8988T (cell line): Measurements from ENCODE around the gene GFY.
"Not testable (repeated sequence)": the region's sequence is repeated elsewhere in the genome, so short reads cannot be mapped to it uniquely, and the experiment has no call there.

Experiments
- DNase-seq: peaks from one replicate; pipeline ENCODE4 v3.0.0; 2011

Gene GFY

GRCh38 chr19:49470615-49470978 lies 45.4 kb downstream of the GFY start:
- no peak for DNase-seq

GRCh38 chr19:49472936-49473335 lies 47.7 kb downstream of the GFY start:
- DNase-seq = no peak

DNA sequence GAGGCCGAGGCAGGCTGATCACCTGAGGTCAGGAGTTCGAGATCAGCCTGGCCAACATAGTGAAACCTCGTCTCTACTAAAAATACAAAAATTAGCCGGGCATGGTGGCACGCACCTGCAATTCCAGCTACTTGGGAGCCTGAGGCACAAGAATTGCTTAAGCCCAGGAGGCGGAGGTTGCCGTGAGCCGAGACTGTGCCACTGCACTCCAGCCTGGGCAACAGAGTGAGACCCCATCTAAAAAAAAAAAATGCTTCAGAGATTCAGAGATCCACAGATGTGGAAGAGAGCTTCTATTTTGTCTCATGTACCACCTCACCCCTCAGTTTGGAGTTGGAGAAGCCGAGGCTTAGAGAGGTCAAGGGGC lies 48.3 kb downstream of the GFY start:
- not testable (repeated sequence) for DNase-seq

GRCh38 chr19:49473868-49474541 lies 48.8 kb downstream of the GFY start, which contains the start of gene FLT3LG:
Gene FLT3LG, plus strand, starts transcription at chr19:49474215. Its CDS starts 425 bp downstream, at chr19:49474640.
- peak; percentile 86 for DNase-seq

DNA sequence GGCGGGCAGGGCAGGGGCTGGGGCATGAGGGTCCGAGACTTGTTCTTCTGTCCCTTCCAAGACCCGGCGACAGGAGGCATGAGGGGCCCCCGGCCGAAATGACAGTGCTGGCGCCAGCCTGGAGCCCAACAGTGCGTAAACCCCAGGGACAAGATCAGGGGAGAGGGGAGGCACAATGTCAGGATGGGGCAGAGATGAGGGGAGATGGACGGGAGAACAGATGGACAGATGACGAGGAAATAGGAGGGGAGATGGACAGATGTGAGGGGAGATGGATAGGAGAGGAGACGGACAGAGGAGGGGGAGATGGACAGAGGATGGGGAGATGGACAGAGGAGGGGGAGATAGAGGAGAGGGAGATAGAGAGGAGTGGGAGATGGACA lies 49.3 kb downstream of the GFY start:
- DNase-seq = no peak

GRCh38 chr19:49475191-49475917 lies 50.2 kb downstream of the GFY start:
- DNase-seq = no peak

DNA sequence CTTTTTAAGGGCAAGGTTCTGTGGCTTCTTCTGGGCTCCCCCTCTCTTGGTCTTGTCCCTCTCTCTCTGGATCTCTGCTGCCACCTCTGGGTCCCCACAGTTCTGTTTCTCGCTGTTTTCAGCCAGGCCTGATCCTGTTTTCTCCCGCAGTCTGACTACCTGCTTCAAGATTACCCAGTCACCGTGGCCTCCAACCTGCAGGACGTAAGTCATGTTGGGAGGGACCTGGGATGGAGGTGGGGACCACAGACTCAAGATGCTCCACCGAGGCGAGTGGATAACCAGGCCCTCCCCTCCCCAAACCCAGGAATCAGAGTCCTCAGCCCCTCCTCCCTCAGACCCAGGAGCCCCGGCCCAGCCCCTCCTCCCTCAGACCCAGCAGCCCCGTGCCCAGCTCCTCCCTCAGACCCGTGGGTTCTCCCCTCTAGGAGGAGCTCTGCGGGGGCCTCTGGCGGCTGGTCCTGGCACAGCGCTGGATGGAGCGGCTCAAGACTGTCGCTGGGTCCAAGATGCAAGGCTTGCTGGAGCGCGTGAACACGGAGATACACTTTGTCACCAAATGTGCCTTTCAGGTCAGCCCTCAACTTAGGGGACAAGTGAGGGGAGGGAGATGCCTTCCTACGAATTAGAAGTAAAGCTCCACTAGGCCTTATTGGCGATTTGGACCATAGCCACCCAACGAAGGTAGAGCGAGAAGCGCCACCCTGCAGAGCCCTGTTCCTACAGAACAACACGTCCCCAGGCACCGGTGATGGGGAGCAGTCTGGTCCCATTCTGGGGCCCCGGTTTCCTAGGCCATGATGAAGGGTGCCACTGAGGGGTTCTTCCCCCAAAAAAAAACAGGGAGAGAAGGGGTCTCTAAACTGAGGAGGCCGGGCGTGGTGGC lies 51.0 kb downstream of the GFY start:
- peak; percentile 61 for DNase-seq
